NCI-H1092 treated with DMSO at 0.1 percent for 48 hours (cell line): ENCODE data around the gene HGFAC.

Experiments
- DNase-seq: peaks from one replicate; lab custom pipeline; 2025; lab: John Stamatoyannopoulos, UW

HGFAC gene

GRCh38 chr4:3462790-3463415 lies 21.1 kb downstream of the HGFAC start, which contains the start of gene DOK7:
TSS of gene DOK7 (plus strand) at chr4:3463306. CDS start at chr4:3463376, 70 bp downstream.
- DNase-seq = no peak

DNA sequence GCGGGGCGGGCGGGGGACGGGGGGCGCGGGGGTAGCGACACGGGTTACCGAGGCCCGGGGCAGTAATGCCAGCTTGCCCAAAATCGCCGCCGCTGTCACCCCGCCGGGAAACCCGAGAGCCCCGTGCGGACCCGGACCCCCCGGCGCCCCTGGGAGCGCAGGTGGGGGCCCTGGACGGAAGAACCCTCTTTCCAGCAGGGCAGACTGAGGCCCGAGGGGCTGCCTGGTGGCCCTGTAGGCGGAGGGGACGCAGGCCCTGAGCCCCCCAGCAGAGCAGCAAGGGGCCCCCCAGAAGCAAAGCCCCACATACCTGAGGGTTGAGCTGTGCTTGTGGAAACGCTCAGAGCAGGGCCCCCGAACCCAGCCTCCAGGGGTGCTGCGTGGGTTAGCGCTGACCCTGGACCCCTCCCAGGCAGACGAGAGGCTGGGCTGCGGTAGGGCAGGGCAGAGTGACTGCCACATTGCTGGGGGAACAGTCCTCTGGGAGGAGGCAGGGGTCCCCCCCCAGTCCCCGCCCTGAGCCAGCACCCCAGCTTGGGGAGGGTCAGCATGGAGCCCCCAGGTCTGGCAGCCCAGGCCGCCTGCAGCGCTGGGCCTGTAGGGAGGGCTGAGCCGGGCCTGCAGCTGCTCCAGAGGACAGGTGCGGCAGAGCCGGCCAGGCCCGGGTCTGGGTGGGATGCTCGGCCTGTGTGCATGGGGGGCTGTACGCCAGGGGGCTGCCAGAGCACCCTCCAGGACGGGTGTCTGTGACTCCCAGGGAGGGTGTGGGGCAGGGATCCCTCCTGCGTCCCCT lies 22.0 kb downstream of the HGFAC start:
- DNase-seq = no peak

- DNase-seq = no peak
Observed at GRCh38 chr4:3464349-3464905, 22.7 kb downstream of the HGFAC start.

GRCh38 chr4:3464911-3465697 lies 23.3 kb downstream of the HGFAC start:
- DNase-seq = no peak

- no peak for DNase-seq
Observed at GRCh38 chr4:3465698-3466671, 24.2 kb downstream of the HGFAC start.

DNA sequence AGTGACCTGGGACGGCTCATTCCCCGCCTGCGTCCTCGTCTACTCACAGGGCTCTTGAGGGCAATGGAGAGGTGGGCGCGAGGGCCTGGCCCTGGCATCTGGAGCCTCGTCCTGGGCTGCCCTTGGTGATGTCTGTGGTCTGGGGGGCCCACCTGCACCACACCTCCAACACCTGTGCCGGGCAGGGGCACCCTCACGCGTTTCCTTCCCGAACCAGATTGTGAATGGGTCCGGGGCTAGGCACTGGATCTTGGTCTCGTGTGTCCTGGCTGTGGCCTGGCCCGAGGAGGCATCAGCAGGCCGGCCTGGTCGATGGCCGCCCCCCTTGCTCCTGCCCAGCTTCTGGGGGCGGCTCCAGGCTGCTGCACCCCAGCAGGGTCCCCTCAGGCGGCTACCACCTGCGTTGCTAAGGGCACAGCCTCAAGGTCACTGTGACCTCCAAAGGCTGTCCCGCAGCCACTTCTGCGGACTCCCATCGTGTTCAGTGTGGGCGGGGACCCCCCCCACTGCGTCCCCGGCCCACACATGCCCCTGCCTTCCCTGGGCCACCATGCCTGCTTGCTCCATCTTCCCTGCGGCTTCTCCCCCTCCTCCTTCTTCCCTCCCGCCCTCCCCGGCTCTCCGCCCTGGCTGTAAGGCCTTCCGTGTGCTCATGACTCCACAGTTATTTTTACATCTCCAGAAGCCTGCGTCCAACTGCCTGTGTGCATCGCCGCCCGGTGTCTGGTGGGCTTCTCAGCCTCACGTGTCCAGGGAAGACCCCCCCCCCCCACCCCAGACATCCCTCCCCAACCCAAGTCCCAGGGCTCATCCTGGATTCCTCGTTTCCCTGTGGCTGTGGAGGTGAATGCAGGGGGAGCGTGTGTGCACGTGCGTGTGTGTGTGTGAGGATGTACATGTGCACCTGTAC lies 25.2 kb downstream of the HGFAC start:
- no peak for DNase-seq

- no peak for DNase-seq
Observed at GRCh38 chr4:3467601-3468031, 25.8 kb downstream of the HGFAC start.

DNA sequence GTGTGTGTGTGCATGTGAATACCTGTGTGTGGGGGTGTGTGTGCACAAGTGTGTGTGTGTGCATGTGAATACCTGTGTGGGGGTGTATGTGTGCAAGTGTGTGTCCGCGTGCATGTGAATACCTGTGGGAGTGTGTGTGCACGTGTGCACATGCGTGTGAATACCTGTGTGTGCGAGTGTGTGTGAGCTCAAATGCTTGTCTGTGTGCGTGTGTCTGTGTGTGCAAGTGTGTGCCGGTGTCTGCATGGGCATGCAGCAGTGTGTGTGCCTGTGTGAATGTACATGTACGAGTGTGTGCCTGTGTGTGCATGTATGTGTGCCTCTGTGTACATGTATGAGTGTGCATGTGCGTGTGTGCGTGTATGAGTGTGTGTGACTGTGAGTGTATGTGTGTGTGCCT lies 26.4 kb downstream of the HGFAC start:
- DNase-seq = no peak

GRCh38 chr4:3468804-3469203 lies 27.0 kb downstream of the HGFAC start:
- DNase-seq = no peak

- DNase-seq = no peak
Observed at GRCh38 chr4:3469386-3470243, 27.8 kb downstream of the HGFAC start.

GRCh38 chr4:3470244-3471097 lies 28.7 kb downstream of the HGFAC start:
- no peak for DNase-seq

DNA sequence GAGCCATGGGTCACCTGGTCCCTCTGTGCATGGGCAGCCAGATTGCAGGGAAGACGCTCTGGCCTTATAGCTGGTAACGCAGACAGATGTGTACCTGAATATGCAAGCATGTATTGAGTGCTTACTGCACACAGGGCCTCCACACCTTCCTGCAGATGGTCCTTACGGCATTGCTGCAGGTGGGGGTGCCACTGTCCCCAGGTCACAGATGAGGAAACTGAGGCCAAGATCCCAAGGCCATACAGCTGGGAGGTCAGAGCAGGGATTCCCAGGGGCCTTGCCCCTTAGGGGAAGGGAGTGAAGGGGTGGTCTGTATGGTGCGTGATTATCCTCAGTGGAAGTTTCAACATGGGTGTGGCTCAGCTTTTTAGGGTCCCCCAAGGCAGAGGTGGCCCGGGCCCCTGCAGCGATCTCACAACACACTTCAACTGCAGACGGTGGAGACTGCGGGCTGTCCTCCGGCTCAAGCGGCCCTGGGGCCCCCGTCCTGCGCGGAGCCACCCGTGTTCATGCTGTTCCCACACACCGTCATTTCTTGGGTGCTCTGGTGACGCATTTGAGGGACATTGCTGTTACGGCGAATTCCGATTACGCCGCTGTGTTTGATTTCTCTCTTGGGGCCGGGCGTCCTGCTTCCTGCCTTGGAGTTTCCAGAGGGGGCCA lies 29.5 kb downstream of the HGFAC start:
- no peak for DNase-seq

- no peak for DNase-seq
Observed at GRCh38 chr4:3471886-3472285, 30.1 kb downstream of the HGFAC start.

DNA sequence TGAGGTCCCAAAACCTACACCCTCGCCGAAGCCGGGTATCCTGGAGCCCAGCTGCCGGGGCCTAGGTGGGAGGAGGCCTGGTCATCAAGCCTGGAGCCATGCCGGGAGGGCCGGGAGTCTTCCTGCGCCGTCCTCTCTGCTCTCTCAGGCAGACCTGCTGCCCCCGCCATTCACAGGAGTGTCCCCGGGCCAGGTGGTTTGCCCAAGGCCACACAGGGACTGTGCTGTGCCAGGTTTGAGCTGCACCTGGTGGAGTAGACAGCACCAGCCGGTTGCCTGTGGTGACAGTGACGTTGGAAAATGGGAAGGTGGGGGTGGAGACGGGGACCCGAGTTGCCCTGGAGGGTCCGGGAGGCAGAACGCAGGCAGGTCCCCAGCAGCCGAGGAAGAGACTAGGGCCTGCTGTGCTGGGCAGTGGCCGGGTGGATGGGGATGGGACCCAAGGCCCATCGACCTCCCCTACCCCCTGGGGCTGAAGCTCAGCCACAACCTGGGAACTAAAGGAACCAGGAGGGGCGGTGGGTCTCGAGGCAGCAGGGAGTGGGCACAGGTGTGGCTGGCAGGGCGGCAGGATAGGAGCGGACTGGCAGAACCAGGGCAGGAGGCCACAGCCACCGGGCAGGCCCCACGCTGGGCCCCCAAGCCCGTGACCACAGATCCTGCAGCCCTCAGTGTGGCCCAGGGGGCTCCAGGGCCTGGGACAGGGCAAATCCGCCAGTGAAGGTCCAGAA lies 30.8 kb downstream of the HGFAC start:
- no peak for DNase-seq

- no peak for DNase-seq
Observed at GRCh38 chr4:3473181-3473950, 31.6 kb downstream of the HGFAC start.
